ENCODE results near the gene AIPL1. TPM values are rescaled to one million over a fixed set of nuclear protein-coding genes. Genes with fewer than 3 reads are reported as not detected.

AIPL1 gene
- total and polyA plus RNA-seq, 10 of the 15 experiments (the other 5 are each of a cell fraction or from before 2014, with no cell fraction given), result not detected

- no peak for TF ChIP-seq POU2F2 (IDR thresholded peaks at IDR 0.05; ENCODE audit: borderline replicate concordance, low read depth, low read length)
- TF ChIP-seq NRF1 (conservative IDR thresholded peaks at IDR 0.05; ENCODE audit: low read depth, low read length), result no peak
- no peak for TF ChIP-seq CHD1 (IDR thresholded peaks at IDR 0.05; ENCODE audit: low read depth, low read length)
- no peak for TF ChIP-seq HDGF (IDR thresholded peaks at IDR 0.05)
- no peak for TF ChIP-seq HDAC6 (IDR thresholded peaks at IDR 0.05; ENCODE audit: unreplicated experiment)
- TF ChIP-seq NFYB (IDR thresholded peaks at IDR 0.05; ENCODE audit: insufficient read depth, low read depth, low read length), result no peak
- TF ChIP-seq FOXM1 (IDR thresholded peaks at IDR 0.05; ENCODE audit: low read depth, low read length), result no peak
- TF ChIP-seq SRF (IDR thresholded peaks at IDR 0.05; ENCODE audit: low read depth in 2 of 2, low read length in 2 of 2), result no peak
- TF ChIP-seq RB1 (IDR thresholded peaks at IDR 0.05; ENCODE audit: borderline replicate concordance), result no peak
- no peak for TF ChIP-seq ELK1 (IDR thresholded peaks at IDR 0.05; ENCODE audit: low read depth, low read length)
- no peak for TF ChIP-seq CEBPZ (IDR thresholded peaks at IDR 0.05; ENCODE audit: low read depth, low read length)
- peak; percentile 90 for TF ChIP-seq NR2F1 (conservative IDR thresholded peaks at IDR 0.05)
- no peak for TF ChIP-seq ZNF274 (IDR thresholded peaks at IDR 0.05; ENCODE audit: insufficient read depth, insufficient read length)
- TF ChIP-seq MEF2B (IDR thresholded peaks at IDR 0.05; ENCODE audit: partially characterized antibody, poor library complexity, severe bottlenecking), result no peak
- TF ChIP-seq ZZZ3 (IDR thresholded peaks at IDR 0.05; ENCODE audit: control insufficient read depth, insufficient read length, low read depth), result no peak
- TF ChIP-seq ETV6 (conservative IDR thresholded peaks at IDR 0.05 in 1 of 2, IDR thresholded peaks at IDR 0.05 in 1 of 2; ENCODE audit: borderline replicate concordance in 1 of 2, low read depth in 1 of 2), result no peak
- TF ChIP-seq USF1 (IDR thresholded peaks at IDR 0.05; ENCODE audit: borderline replicate concordance, extremely low read length, insufficient read depth, low read depth, low read length), result no peak
- no peak for TF ChIP-seq ZNF384 (IDR thresholded peaks at IDR 0.05; ENCODE audit: borderline replicate concordance, low read depth, low read length)
- TF ChIP-seq WRNIP1 (IDR thresholded peaks at IDR 0.05; ENCODE audit: borderline replicate concordance, low read depth, low read length), result no peak
- TF ChIP-seq IKZF2 (IDR thresholded peaks at IDR 0.05), result peak; percentile 82 to 84
- TF ChIP-seq TCF7 (IDR thresholded peaks at IDR 0.05; ENCODE audit: borderline replicate concordance), result no peak
- no peak for TF ChIP-seq GABPA (IDR thresholded peaks at IDR 0.05; ENCODE audit: low read depth)
- no peak for TF ChIP-seq IRF4 (IDR thresholded peaks at IDR 0.05; ENCODE audit: low read depth, low read length)
- TF ChIP-seq HCFC1 (IDR thresholded peaks at IDR 0.05; ENCODE audit: low read length), result no peak
- TF ChIP-seq ZBED1 (IDR thresholded peaks at IDR 0.05; ENCODE audit: borderline replicate concordance), result no peak
- TF ChIP-seq CREM (IDR thresholded peaks at IDR 0.05; ENCODE audit: low read depth), result no peak
- no peak for TF ChIP-seq YY1 (IDR thresholded peaks at IDR 0.05; ENCODE audit: low read depth, low read length)
Measured at GRCh38 chr17:6427279-6427781, 7.6 kb downstream of the AIPL1 start (continued).
